ENCODE results near the gene OR2V2. TPM values are rescaled to one million over a fixed set of nuclear protein-coding genes. Genes with fewer than 3 reads are reported as not detected.

OR2V2 gene
- total RNA-seq, 4 donors from 2014 or later = not detected

GRCh38 chr5:181149806-181150733, 2.7 kb downstream of the OR2V2 start:
- intact Hi-C loops (cut with DNase I; ENCODE audit: low total_unique reads) = no loop called here
- no peak overlapping the region for H3K4me3 ChIP-seq
- peaks cover 0 to 2% of the 10 kb centered on the region in 2 donors for H3K27me3 ChIP-seq
- no peak for DNase-seq
- H3K27ac ChIP-seq = no peak overlapping the region
- H3K9me3 ChIP-seq = no peaks in the 10 kb centered on the region
- H3K36me3 ChIP-seq = no peaks in the 10 kb centered on the region
- no peaks in the 10 kb centered on the region for H3K4me1 ChIP-seq
- TF ChIP-seq POLR2A (IDR thresholded peaks at IDR 0.05) (no peak), CTCF (IDR thresholded peaks at IDR 0.05) (no peak)

- H3K4me1 ChIP-seq = no peaks in the 10 kb centered on the region
- no peak for DNase-seq
- H3K27ac ChIP-seq = no peak overlapping the region
- peaks cover 0 to 2% of the 10 kb centered on the region in 2 donors for H3K27me3 ChIP-seq
- intact Hi-C loops (cut with DNase I; ENCODE audit: low total_unique reads) = no loop called here
- no peak for TF ChIP-seq CTCF (IDR thresholded peaks at IDR 0.05)
- no peak for TF ChIP-seq POLR2A (IDR thresholded peaks at IDR 0.05)
- no peaks in the 10 kb centered on the region for H3K9me3 ChIP-seq
- no peak overlapping the region for H3K4me3 ChIP-seq
- H3K36me3 ChIP-seq = no peaks in the 10 kb centered on the region
These were observed 3.8 kb downstream of the OR2V2 start for GRCh38 chr5:181151146-181151545.

- Histone ChIP-seq H3K27me3 (peaks cover 0 to 2% of the 10 kb centered on the region in 2 donors), H3K4me3 (no peak overlapping the region), H3K36me3 (no peaks in the 10 kb centered on the region), H3K27ac (no peak overlapping the region), H3K9me3 (no peaks in the 10 kb centered on the region), H3K4me1 (no peaks in the 10 kb centered on the region)
- DNase-seq = no peak
- intact Hi-C loops (cut with DNase I; ENCODE audit: low total_unique reads) = no loop called here
- no peak for TF ChIP-seq CTCF (IDR thresholded peaks at IDR 0.05)
- no peak for TF ChIP-seq POLR2A (IDR thresholded peaks at IDR 0.05)
These were observed 5.0 kb downstream of the OR2V2 start for GRCh38 chr5:181152406-181152805.

- Histone ChIP-seq H3K27ac (no peak overlapping the region), H3K4me1 (no peaks in the 10 kb centered on the region), H3K27me3 (no peaks in the 10 kb centered on the region), H3K9me3 (no peaks in the 10 kb centered on the region), H3K4me3 (no peak overlapping the region), H3K36me3 (no peaks in the 10 kb centered on the region)
- DNase-seq = no peak
- TF ChIP-seq POLR2A (IDR thresholded peaks at IDR 0.05) (no peak), CTCF (IDR thresholded peaks at IDR 0.05) (no peak)
- intact Hi-C loops (cut with DNase I; ENCODE audit: low total_unique reads) = no loop called here
These were observed 6.4 kb downstream of the OR2V2 start for GRCh38 chr5:181153814-181154213.

GRCh38 chr5:181156758-181157157, 9.4 kb downstream of the OR2V2 start:
- no peak for DNase-seq
- Histone ChIP-seq H3K4me3 (no peak overlapping the region), H3K9me3 (no peaks in the 10 kb centered on the region), H3K27ac (no peak overlapping the region), H3K36me3 (no peaks in the 10 kb centered on the region), H3K27me3 (no peaks in the 10 kb centered on the region), H3K4me1 (peaks cover 0 to 4% of the 10 kb centered on the region in 2 donors)
- TF ChIP-seq CTCF (IDR thresholded peaks at IDR 0.05) = no peak
- no peak for TF ChIP-seq POLR2A (IDR thresholded peaks at IDR 0.05)
- intact Hi-C loops (cut with DNase I; ENCODE audit: low total_unique reads) = no loop called here

All from uterus (tissue), 4 donors.